ENCODE results near the gene LAMP2. TPM values are rescaled to one million over a fixed set of nuclear protein-coding genes. Genes with fewer than 3 reads are reported as not detected.

Gene LAMP2
- total and polyA plus RNA-seq, 2 of the 8 experiments (the other 6 are each of a cell fraction or from before 2014, with no cell fraction given), result 21.2 to 29.9 TPM

- H3K27ac ChIP-seq (ENCODE audit: low read depth, low read length), result no peak overlapping the region
- H3K56ac ChIP-seq (replicated peaks; ENCODE audit: insufficient read length, low read depth, low read length), result no peak overlapping the region
- no peaks in the 10 kb centered on the region for H3K4me1 ChIP-seq (replicated peaks in 1 of 4; ENCODE audit: control insufficient read depth in 3 of 4, insufficient read depth in 4 of 4, low read length in 3 of 4)
- H3K4me3 ChIP-seq (ENCODE audit: extremely low read depth in 1 of 4, insufficient read depth in 2 of 4, low read depth in 3 of 4, low read length in 4 of 4), result no peak overlapping the region
- no peak overlapping the region for H4K8ac ChIP-seq (ENCODE audit: extremely low read depth, insufficient read depth, low read length)
- no peak overlapping the region for H2BK5ac ChIP-seq (ENCODE audit: low read depth, low read length)
- H2BK120ac ChIP-seq (replicated peaks; ENCODE audit: low read depth, low read length), result no peak overlapping the region
- no peak overlapping the region for H4K91ac ChIP-seq (replicated peaks; ENCODE audit: insufficient read length, low read length)
- peaks cover 0 to 12% (median 1%) of the 10 kb centered on the region in 4 experiments; a peak in 1 of 8 replicates for H3K36me3 ChIP-seq (ENCODE audit: control insufficient read depth in 2 of 4, insufficient read depth in 4 of 4, low read length in 3 of 4)
- H3K9ac ChIP-seq (replicated peaks in 1 of 4; ENCODE audit: extremely low read depth in 1 of 4, low read depth in 3 of 4, low read length in 3 of 4), result no peak overlapping the region
- no peak overlapping the region for H3K4me2 ChIP-seq (ENCODE audit: insufficient read depth in 1 of 2, low read depth in 2 of 2, low read length in 2 of 2)
- ChIA-PET CTCF (ENCODE audit: partially characterized antibody) (interaction anchor here (0.6 to 4.1 kb wide), 22 partner anchors 10 to 959 kb away, joined by 3 to 42 read pairs (median 5); no protein-coding TSS in a partner anchor), POLR2A (ENCODE audit: partially characterized antibody) (no interaction called here)
- H3K23ac ChIP-seq (ENCODE audit: insufficient read length), result no peak overlapping the region
- no peak overlapping the region for H4K5ac ChIP-seq (ENCODE audit: insufficient read length, low read depth, low read length)
- no peak overlapping the region for H2BK20ac ChIP-seq (ENCODE audit: low read length)
- FAIRE-seq, result peak; percentile 88
- no peaks in the 10 kb centered on the region for H4K20me1 ChIP-seq (replicated peaks in 1 of 2; ENCODE audit: control insufficient read depth in 1 of 2, insufficient read depth in 2 of 2, low read length in 2 of 2)
- H3K9me3 ChIP-seq (ENCODE audit: insufficient read depth in 2 of 2, low read depth in 1 of 2, low read length in 1 of 2), result no peaks in the 10 kb centered on the region
- no peak overlapping the region for H2BK15ac ChIP-seq (ENCODE audit: low read length)
- no peak overlapping the region for H2AFZ ChIP-seq (ENCODE audit: low read length)
- TF ChIP-seq RAD21 (IDR thresholded peaks at IDR 0.05 in 1 of 2, conservative IDR thresholded peaks at IDR 0.05 in 1 of 2; ENCODE audit: low read depth in 2 of 2, low read length in 2 of 2) (peak; percentile 43 to 57), EGR1 (IDR thresholded peaks at IDR 0.05; ENCODE audit: borderline replicate concordance, low read depth, low read length) (no peak)
- TF ChIP-seq, protein P1, sequence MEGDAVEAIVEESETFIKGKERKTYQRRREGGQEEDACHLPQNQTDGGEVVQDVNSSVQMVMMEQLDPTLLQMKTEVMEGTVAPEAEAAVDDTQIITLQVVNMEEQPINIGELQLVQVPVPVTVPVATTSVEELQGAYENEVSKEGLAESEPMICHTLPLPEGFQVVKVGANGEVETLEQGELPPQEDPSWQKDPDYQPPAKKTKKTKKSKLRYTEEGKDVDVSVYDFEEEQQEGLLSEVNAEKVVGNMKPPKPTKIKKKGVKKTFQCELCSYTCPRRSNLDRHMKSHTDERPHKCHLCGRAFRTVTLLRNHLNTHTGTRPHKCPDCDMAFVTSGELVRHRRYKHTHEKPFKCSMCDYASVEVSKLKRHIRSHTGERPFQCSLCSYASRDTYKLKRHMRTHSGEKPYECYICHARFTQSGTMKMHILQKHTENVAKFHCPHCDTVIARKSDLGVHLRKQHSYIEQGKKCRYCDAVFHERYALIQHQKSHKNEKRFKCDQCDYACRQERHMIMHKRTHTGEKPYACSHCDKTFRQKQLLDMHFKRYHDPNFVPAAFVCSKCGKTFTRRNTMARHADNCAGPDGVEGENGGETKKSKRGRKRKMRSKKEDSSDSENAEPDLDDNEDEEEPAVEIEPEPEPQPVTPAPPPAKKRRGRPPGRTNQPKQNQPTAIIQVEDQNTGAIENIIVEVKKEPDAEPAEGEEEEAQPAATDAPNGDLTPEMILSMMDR (IDR thresholded peaks at IDR 0.05; ENCODE audit: control extremely low read depth in 1 of 3, insufficient read depth in 1 of 3, low read depth in 1 of 3, low read length in 3 of 3), result peak in 2 of 3 experiments; percentile 44 to 51; a peak in 3 of 4 replicates
- DNase-seq (ENCODE audit: low read depth in 1 of 2, low spot score in 2 of 2), result peak in 1 of 2 experiments; percentile 43
- no peaks in the 10 kb centered on the region for H3K27me3 ChIP-seq (replicated peaks in 1 of 4; ENCODE audit: control insufficient read depth in 3 of 4, extremely low read depth in 1 of 4, insufficient read depth in 3 of 4, low read length in 3 of 4)
- no peaks in the 10 kb centered on the region for H3K79me1 ChIP-seq (ENCODE audit: low read depth, low read length)
- H3K14ac ChIP-seq (ENCODE audit: insufficient read length), result no peak overlapping the region
- H3K79me2 ChIP-seq (ENCODE audit: control insufficient read depth in 1 of 2, insufficient read depth in 2 of 2, low read length in 2 of 2), result no peaks in the 10 kb centered on the region
- H3K18ac ChIP-seq (ENCODE audit: extremely low read depth, low read length), result no peak overlapping the region
- no peak overlapping the region for H2AK5ac ChIP-seq (ENCODE audit: low read depth, low read length)
- 48% methylated on average over 3 of the region's 3 CpGs; no CpG with 5 or more reads in 1 of the 2 experiments for WGBS, 2 experiments (ENCODE audit: extremely low coverage in 1 of 2, insufficient coverage in 1 of 2, insufficient read length in 1 of 2, insufficient replicate concordance in 2 of 2, low coverage in 1 of 2, low lambda C conversion rate in 2 of 2, missing lambda C conversion rate in 1 of 2)
- no peaks in the 10 kb centered on the region for H3K23me2 ChIP-seq (ENCODE audit: low read depth, low read length)
- H3K4ac ChIP-seq (replicated peaks; ENCODE audit: insufficient read length, low read depth, low read length), result no peak overlapping the region
- no peak overlapping the region for H2BK12ac ChIP-seq (ENCODE audit: low read depth, low read length)
These were observed 17.0 kb downstream of the LAMP2 start for GRCh38 chrX:120452131-120452530.
